Endodermal cell (in vitro differentiated cells): Measurements from ENCODE around the gene PDE4A. TPM values are rescaled to one million over a fixed set of nuclear protein-coding genes. Genes with fewer than 3 reads are reported as not detected.

Experiments
- DNase-seq: peaks from one replicate; pipeline ENCODE4 v3.0.0-alpha.2; 2017
- H3K27ac ChIP-seq: 2 replicates; pipeline ENCODE4 v1.5.1; 2013; ENCODE audit warnings: mild to moderate bottlenecking, low read depth, low read length, moderate library complexity
- H3K27me3 ChIP-seq: 2 replicates; pipeline ENCODE4 v1.6.1; 2013; ENCODE audit warnings: mild to moderate bottlenecking, low read length, moderate library complexity; ENCODE audit not compliant: insufficient read depth, control insufficient read depth, poor library complexity, severe bottlenecking
- H3K36me3 ChIP-seq: 2 replicates; pipeline ENCODE4 v1.7.0; 2013; ENCODE audit warnings: mild to moderate bottlenecking, low read length, moderate library complexity; ENCODE audit not compliant: control insufficient read depth, insufficient read depth
- H3K4me1 ChIP-seq: one replicate; pipeline ENCODE4 v1.7.0; 2013; ENCODE audit warnings: low read length; ENCODE audit not compliant: control insufficient read depth, insufficient read depth
- H3K4me3 ChIP-seq: 2 replicates; pipeline ENCODE4 v1.5.1; 2013; ENCODE audit warnings: mild to moderate bottlenecking, low read length, moderate library complexity
- H3K9ac ChIP-seq: 2 replicates; pipeline ENCODE4 v1.6.1; 2013; ENCODE audit warnings: mild to moderate bottlenecking, low read length, moderate library complexity; ENCODE audit not compliant: poor library complexity, severe bottlenecking; ENCODE audit errors: extremely low read depth
- H3K9me3 ChIP-seq: 2 replicates; pipeline ENCODE4 v1.6.1; 2013; ENCODE audit warnings: mild to moderate bottlenecking, low read length, moderate library complexity; ENCODE audit not compliant: control insufficient read depth
- H3K27ac Mint-ChIP-seq: 2 replicates; pipeline ENCODE4 v1.8.0; 2020; ENCODE audit warnings: mixed read lengths
- H3K27me3 Mint-ChIP-seq: 2 replicates; pipeline ENCODE4 v1.8.0; 2021; ENCODE audit warnings: mild to moderate bottlenecking, mixed read lengths; ENCODE audit not compliant: insufficient read depth
- H3K36me3 Mint-ChIP-seq: 2 replicates; pipeline ENCODE4 v1.8.0; 2020; ENCODE audit warnings: low read depth, mixed read lengths
- H3K4me1 Mint-ChIP-seq: 2 replicates; pipeline ENCODE4 v1.8.0; 2020; ENCODE audit warnings: mixed read lengths
- H3K4me3 Mint-ChIP-seq: 2 replicates; pipeline ENCODE4 v1.8.0; 2020; ENCODE audit warnings: mild to moderate bottlenecking, moderate library complexity, mixed read lengths
- H3K9me3 Mint-ChIP-seq: 2 replicates; pipeline ENCODE4 v1.8.0; 2020; ENCODE audit warnings: mild to moderate bottlenecking, mixed read lengths
- CTCF ChIP-seq: fragments of 200-600 bp; sonication (generic); conservative IDR thresholded peaks from 2 replicates; pipeline ENCODE4 v1.5.0; 2021; ENCODE audit warnings: antibody characterized with exemption, mild to moderate bottlenecking
- WGBS, 2 experiments: methylation state at CpG; one replicate each; pipeline versions ENCODE4 v1.1.5 to v1.1.7; 2013; ENCODE audit warnings: missing lambda C conversion rate in 2 of 2, mixed read lengths in 1 of 2; ENCODE audit not compliant: insufficient coverage in 1 of 2, insufficient read length in 1 of 2; 5-methylcytosine and 5-hydroxymethylcytosine counted together
- total RNA-seq, 2 donors: library from RNA; stranded (reverse); fragmentation: NEBNext Ultra II Directional in 1 of 2; extraction: Animal tissue kit (Norgen Biotek cat#: 25700) in 1 of 2; gene quantifications; 2 replicates in 1 of 2; 3 replicates in 1 of 2; pipeline ENCODE4 v1.2.1, GENCODE V29; 2021

Gene PDE4A
- total RNA-seq, 2 donors from 2014 or later, result 1.7 to 2.6 TPM

DNA sequence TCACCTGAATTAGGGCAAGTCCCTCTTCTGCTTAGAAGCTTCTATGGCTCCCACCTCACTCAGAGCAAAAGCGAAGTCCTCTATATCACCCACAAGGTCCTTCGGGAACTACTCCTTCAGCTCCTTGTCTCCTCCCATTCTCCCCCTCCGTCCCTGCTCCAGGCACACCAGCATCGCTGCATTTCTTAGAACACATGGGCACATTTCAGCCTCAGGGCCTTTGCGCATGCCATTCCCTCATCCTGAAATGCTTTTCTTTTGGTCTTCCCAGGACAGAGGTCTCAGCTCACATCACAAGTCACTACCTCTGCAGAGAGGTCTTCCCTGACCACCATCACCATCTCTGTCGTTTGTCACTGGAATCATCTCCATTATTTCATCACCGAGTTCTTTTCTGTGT is 92.9 kb downstream of the PDE4A start:
- H3K27me3 Mint-ChIP-seq, result peaks cover 68% of the 10 kb centered on the region
- no peak for DNase-seq
- H3K9me3 ChIP-seq, result no peaks in the 10 kb centered on the region
- no peaks in the 10 kb centered on the region for H3K36me3 Mint-ChIP-seq
- WGBS, 2 experiments, result 91 to 93% methylated on average over 7 of the region's 7 CpGs
- no peaks in the 10 kb centered on the region for H3K9me3 Mint-ChIP-seq
- no peak overlapping the region for H3K27ac Mint-ChIP-seq
- H3K4me1 Mint-ChIP-seq, result peaks cover 6% of the 10 kb centered on the region
- H3K36me3 ChIP-seq, result no peaks in the 10 kb centered on the region
- no peak overlapping the region for H3K4me3 ChIP-seq
- H3K4me3 Mint-ChIP-seq, result no peak overlapping the region
- no peaks in the 10 kb centered on the region for H3K4me1 ChIP-seq
- peaks cover 65% of the 10 kb centered on the region for H3K27me3 ChIP-seq
- H3K27ac ChIP-seq, result no peak overlapping the region
- no peak for TF ChIP-seq CTCF
- H3K9ac ChIP-seq, result no peak overlapping the region

- no peaks in the 10 kb centered on the region for H3K36me3 ChIP-seq
- peaks cover 77% of the 10 kb centered on the region for H3K27me3 ChIP-seq
- peak overlapping the region; percentile 35 for H3K4me3 Mint-ChIP-seq
- H3K9me3 Mint-ChIP-seq, result no peaks in the 10 kb centered on the region
- H3K36me3 Mint-ChIP-seq, result no peaks in the 10 kb centered on the region
- no peaks in the 10 kb centered on the region for H3K4me1 ChIP-seq
- H3K4me1 Mint-ChIP-seq, result peaks cover 12% of the 10 kb centered on the region
- H3K4me3 ChIP-seq, result peak overlapping the region; percentile 45
- H3K27ac Mint-ChIP-seq, result no peak overlapping the region
- H3K9ac ChIP-seq, result no peak overlapping the region
- peak; percentile 89 for DNase-seq
- WGBS, 2 experiments, result 14 to 21% methylated on average over 39 to 101 of the region's 107 CpGs
- peaks cover 80% of the 10 kb centered on the region for H3K27me3 Mint-ChIP-seq
- H3K27ac ChIP-seq, result no peak overlapping the region
- TF ChIP-seq CTCF, result peak; percentile 64
- no peaks in the 10 kb centered on the region for H3K9me3 ChIP-seq
These were observed 94.1 kb downstream of the PDE4A start for GRCh38 chr19:10514211-10515145.

DNA sequence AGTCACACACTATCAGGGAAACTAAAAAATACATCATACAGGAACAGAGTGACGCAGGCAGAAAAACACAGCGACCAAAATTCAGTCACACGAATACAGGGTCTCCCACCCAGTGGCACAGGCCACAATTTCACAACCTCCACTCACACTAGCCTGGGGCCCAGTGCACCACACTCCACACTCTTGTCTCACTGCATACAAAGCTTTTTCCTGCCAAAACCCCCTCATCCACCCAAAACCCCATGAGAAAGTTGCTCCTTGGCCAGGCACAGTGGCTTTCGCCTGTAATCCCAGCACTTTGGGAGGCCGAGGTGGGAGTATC is 95.7 kb downstream of the PDE4A start:
- H3K4me3 Mint-ChIP-seq, result no peak overlapping the region
- H3K27me3 Mint-ChIP-seq, result peaks cover 86% of the 10 kb centered on the region

More for the DNA sequence above, 95.7 kb downstream of the PDE4A start:
- H3K4me1 Mint-ChIP-seq, result peaks cover 12% of the 10 kb centered on the region
- Histone ChIP-seq H3K27ac (no peak overlapping the region), H3K9me3 (no peaks in the 10 kb centered on the region), H3K4me1 (no peaks in the 10 kb centered on the region), H3K4me3 (no peak overlapping the region), H3K27me3 (peaks cover 80% of the 10 kb centered on the region), H3K9ac (no peak overlapping the region), H3K36me3 (no peaks in the 10 kb centered on the region)
- WGBS, 2 experiments, result 96% methylated on average over 5 of the region's 5 CpGs; no CpG with 5 or more reads in 1 of the 2 experiments
- H3K36me3 Mint-ChIP-seq, result no peaks in the 10 kb centered on the region
- no peak for DNase-seq
- H3K9me3 Mint-ChIP-seq, result no peaks in the 10 kb centered on the region
- no peak for TF ChIP-seq CTCF
- H3K27ac Mint-ChIP-seq, result no peak overlapping the region
